GM12891 (cell line): ENCODE data around the gene TCP11.
A peak's percentile ranks its signal among the peaks of the same experiment; 100 is the strongest.

Source experiments
- DNase-seq: peaks from one replicate; pipeline ENCODE4 v3.0.0; 2011; ENCODE audit warnings: low spot score; ENCODE audit not compliant: insufficient read length
- FAIRE-seq: peaks from 2 replicates; lab custom pipeline; 2011; peaks lifted over from hg19 to GRCh38; lab: Jason Lieb, UNC
- PAX5 ChIP-seq: IDR thresholded peaks from 2 replicates; pipeline ENCODE4 v1.6.1; 2011; ENCODE audit warnings: low read length, moderate library complexity, mild to moderate bottlenecking; ENCODE audit not compliant: insufficient read depth, severe bottlenecking
- POLR2A ChIP-seq: IDR thresholded peaks from 2 replicates; pipeline ENCODE4 v1.6.1; 2011; ENCODE audit warnings: low read depth, low read length, control low read depth
- POLR2AphosphoS5 ChIP-seq: IDR thresholded peaks from 2 replicates; pipeline ENCODE4 v1.6.1; 2011; ENCODE audit warnings: low read depth, low read length, control low read depth
- POU2F2 ChIP-seq: IDR thresholded peaks from 2 replicates; pipeline ENCODE4 v1.6.1; 2011; ENCODE audit warnings: low read depth, mild to moderate bottlenecking, control low read depth, low read length, moderate library complexity
- SPI1 ChIP-seq: IDR thresholded peaks from 2 replicates; pipeline ENCODE4 v1.6.1; 2011; ENCODE audit warnings: low read depth, low read length, control low read depth
- TAF1 ChIP-seq: IDR thresholded peaks from 2 replicates; pipeline ENCODE4 v1.6.1; 2011; ENCODE audit warnings: low read depth, low read length, control low read depth

Gene TCP11

GRCh38 chr6:35174088-35174434 lies 32.9 kb upstream of the TCP11 start:
- FAIRE-seq = no peak
- DNase-seq = no peak
- no peak for TF ChIP-seq POLR2A
- TF ChIP-seq PAX5 = no peak

GRCh38 chr6:35173427-35174087 lies 32.4 kb upstream of the TCP11 start:
- TF ChIP-seq POLR2A (no peak), TAF1 (no peak), SPI1 (no peak), POU2F2 (no peak), PAX5 (no peak), POLR2AphosphoS5 (no peak)
- FAIRE-seq (no peak), DNase-seq (no peak)

- no peak for DNase-seq
Measured at GRCh38 chr6:35173044-35173426, 31.9 kb upstream of the TCP11 start.

GRCh38 chr6:35170891-35171290 lies 29.8 kb upstream of the TCP11 start:
- TF ChIP-seq POLR2A = no peak
- no peak for TF ChIP-seq TAF1
- TF ChIP-seq POLR2AphosphoS5 = no peak
- no peak for TF ChIP-seq SPI1
- TF ChIP-seq PAX5 = no peak
- no peak for TF ChIP-seq POU2F2
- FAIRE-seq = no peak
- no peak for DNase-seq

More at GRCh38 chr6:35173044-35173426, 31.9 kb upstream of the TCP11 start:
- FAIRE-seq = no peak
- TF ChIP-seq POU2F2 (no peak), TAF1 (no peak), SPI1 (no peak), POLR2A (no peak), POLR2AphosphoS5 (no peak), PAX5 (no peak)

- DNase-seq (no peak), FAIRE-seq (no peak)
- TF ChIP-seq POLR2A (no peak), POLR2AphosphoS5 (no peak), POU2F2 (no peak), TAF1 (no peak), SPI1 (no peak), PAX5 (no peak)
Measured at GRCh38 chr6:35170166-35170565, 29.0 kb upstream of the TCP11 start.

GRCh38 chr6:35168461-35168861 lies 27.3 kb upstream of the TCP11 start:
- no peak for TF ChIP-seq TAF1
- no peak for TF ChIP-seq SPI1
- TF ChIP-seq POU2F2 = no peak
- no peak for TF ChIP-seq POLR2AphosphoS5
- TF ChIP-seq POLR2A = no peak
- TF ChIP-seq PAX5 = no peak
- FAIRE-seq (no peak), DNase-seq (no peak)

GRCh38 chr6:35167505-35167904 lies 26.4 kb upstream of the TCP11 start:
- TF ChIP-seq TAF1 = no peak
- TF ChIP-seq POLR2AphosphoS5 = no peak
- TF ChIP-seq SPI1 = no peak
- TF ChIP-seq POLR2A = no peak
- no peak for DNase-seq
- FAIRE-seq = no peak

GRCh38 chr6:35166520-35166919 lies 25.4 kb upstream of the TCP11 start:
- TF ChIP-seq SPI1 (no peak), POU2F2 (no peak), PAX5 (no peak), POLR2AphosphoS5 (no peak), TAF1 (no peak), POLR2A (no peak)
- FAIRE-seq = no peak

GRCh38 chr6:35166116-35166515 lies 25.0 kb upstream of the TCP11 start:
- TF ChIP-seq POU2F2 (no peak), TAF1 (no peak), PAX5 (no peak), SPI1 (no peak), POLR2A (no peak), POLR2AphosphoS5 (no peak)
- FAIRE-seq (no peak), DNase-seq (no peak)

More at GRCh38 chr6:35166520-35166919, 25.4 kb upstream of the TCP11 start:
- DNase-seq = no peak

- FAIRE-seq (no peak), DNase-seq (no peak)
- TF ChIP-seq POU2F2 (no peak), TAF1 (no peak), SPI1 (peak; percentile 38; the same call in 1 of the 2 replicates), POLR2A (no peak), POLR2AphosphoS5 (no peak), PAX5 (no peak)
Measured at GRCh38 chr6:35165630-35166071, 24.5 kb upstream of the TCP11 start.

GRCh38 chr6:35164868-35165267 lies 23.7 kb upstream of the TCP11 start:
- TF ChIP-seq TAF1 (no peak), SPI1 (no peak), PAX5 (no peak), POLR2A (no peak), POLR2AphosphoS5 (no peak), POU2F2 (no peak)
- FAIRE-seq (no peak), DNase-seq (no peak)
